Measurements from ENCODE around the gene ZNF778. TPM values are rescaled to one million over a fixed set of nuclear protein-coding genes. Genes with fewer than 3 reads are reported as not detected.
"Not testable (repeated sequence)": the region's sequence is repeated elsewhere in the genome, so short reads cannot be mapped to it uniquely, and the experiment has no call there.

Gene ZNF778
- polyA plus RNA-seq, 1 of the 3 experiments (the other 2 are of a cell fraction): 10.8 TPM

- peaks cover 10% of the 10 kb centered on the region; the same call in 1 of the 2 replicates for H4K20me1 ChIP-seq (ENCODE audit: insufficient read depth)
- no peak overlapping the region for H3K4me2 ChIP-seq
- H3K79me2 ChIP-seq (ENCODE audit: insufficient read depth): no peaks in the 10 kb centered on the region
- no peaks in the 10 kb centered on the region for H3K4me1 ChIP-seq (ENCODE audit: control insufficient read depth in 1 of 2, insufficient read depth in 2 of 2, low read depth in 1 of 2, low read length in 1 of 2)
- POLR2A ChIA-PET: no interaction called here
- DNase-seq: no peak
- H3K27ac ChIP-seq (ENCODE audit: low read depth in 2 of 2, low read length in 1 of 2): no peak overlapping the region
- no peaks in the 10 kb centered on the region for H3K9me3 ChIP-seq
- H2AFZ ChIP-seq (ENCODE audit: low read depth): no peak overlapping the region
- peaks cover 19% of the 10 kb centered on the region for H3F3A ChIP-seq (replicated peaks; ENCODE audit: insufficient read depth)
- H3K4me3 ChIP-seq (ENCODE audit: low read depth in 2 of 2, low read length in 1 of 2): no peak overlapping the region
- 27% methylated on average over 22 of the region's 48 CpGs for WGBS (ENCODE audit: low lambda C conversion rate)
- CTCF ChIA-PET: interaction anchor here (0.6 to 1.7 kb wide), 6 partner anchors 16 to 430 kb away, joined by 3 to 4 read pairs (median 3); partner anchors contain the start of genes GALNS and TRAPPC2L
- no peak overlapping the region for H3K9ac ChIP-seq
- H3K36me3 ChIP-seq (replicated peaks in 1 of 2; ENCODE audit: control insufficient read depth in 1 of 2, insufficient read depth in 2 of 2, low read length in 1 of 2): no peaks in the 10 kb centered on the region
- H3K27me3 ChIP-seq (ENCODE audit: insufficient read depth): peaks cover 53% of the 10 kb centered on the region
- TF ChIP-seq NRF1 (IDR thresholded peaks at IDR 0.05; ENCODE audit: low read depth, low read length) (no peak), MEF2A (IDR thresholded peaks at IDR 0.05; ENCODE audit: borderline replicate concordance, low read depth) (no peak), POLR2AphosphoS5 (IDR thresholded peaks at IDR 0.05; ENCODE audit: low read depth, low read length) (no peak)
- no peaks in the 10 kb centered on the region for H3K9me2 ChIP-seq
These were observed 32.3 kb upstream of the ZNF778 start for GRCh38 chr16:89184933-89185794.

GRCh38 chr16:89185887-89186592 lies 31.5 kb upstream of the ZNF778 start:
- H3K4me2 ChIP-seq; H2AFZ ChIP-seq (ENCODE audit: low read depth); H3K9me2 ChIP-seq; H3K4me3 ChIP-seq (ENCODE audit: low read depth in 2 of 2, low read length in 1 of 2); POLR2A ChIA-PET; H3K79me2 ChIP-seq (ENCODE audit: insufficient read depth); DNase-seq; H3K36me3 ChIP-seq (replicated peaks in 1 of 2; ENCODE audit: control insufficient read depth in 1 of 2, insufficient read depth in 2 of 2, low read length in 1 of 2); H3K27ac ChIP-seq (ENCODE audit: low read depth in 2 of 2, low read length in 1 of 2); H3K9me3 ChIP-seq; H3K9ac ChIP-seq; H3K4me1 ChIP-seq (ENCODE audit: control insufficient read depth in 1 of 2, insufficient read depth in 2 of 2, low read depth in 1 of 2, low read length in 1 of 2): not testable (repeated sequence)
- 49% methylated on average over 16 of the region's 30 CpGs for WGBS (ENCODE audit: low lambda C conversion rate)
- Histone ChIP-seq H3K27me3 (ENCODE audit: insufficient read depth) (peaks cover 46% of the 10 kb centered on the region), H4K20me1 (ENCODE audit: insufficient read depth) (peaks cover 10% of the 10 kb centered on the region; the same call in 1 of the 2 replicates), H3F3A (replicated peaks; ENCODE audit: insufficient read depth) (peaks cover 23% of the 10 kb centered on the region)
- CTCF ChIA-PET: interaction anchor here (1.4 kb wide), 1 partner anchor 19 kb away, joined by 3 read pairs; no protein-coding TSS in a partner anchor

GRCh38 chr16:89186593-89187031 lies 30.9 kb upstream of the ZNF778 start:
- POLR2A ChIA-PET; H3K79me2 ChIP-seq (ENCODE audit: insufficient read depth); CTCF ChIA-PET: not testable (repeated sequence)

More at GRCh38 chr16:89186593-89187031, 30.9 kb upstream of the ZNF778 start:
- H3K9me2 ChIP-seq; H3K27ac ChIP-seq (ENCODE audit: low read depth in 2 of 2, low read length in 1 of 2); H3K4me2 ChIP-seq; DNase-seq; H3K36me3 ChIP-seq (replicated peaks in 1 of 2; ENCODE audit: control insufficient read depth in 1 of 2, insufficient read depth in 2 of 2, low read length in 1 of 2); H3K9me3 ChIP-seq; H3K4me3 ChIP-seq (ENCODE audit: low read depth in 2 of 2, low read length in 1 of 2); H3K9ac ChIP-seq; H3K4me1 ChIP-seq (ENCODE audit: control insufficient read depth in 1 of 2, insufficient read depth in 2 of 2, low read depth in 1 of 2, low read length in 1 of 2); H2AFZ ChIP-seq (ENCODE audit: low read depth): not testable (repeated sequence)
- WGBS (ENCODE audit: low lambda C conversion rate): 68% methylated on average over 15 of the region's 20 CpGs
- H3F3A ChIP-seq (replicated peaks; ENCODE audit: insufficient read depth): peaks cover 23% of the 10 kb centered on the region
- H3K27me3 ChIP-seq (ENCODE audit: insufficient read depth): peaks cover 40% of the 10 kb centered on the region
- H4K20me1 ChIP-seq (ENCODE audit: insufficient read depth): peaks cover 10% of the 10 kb centered on the region; the same call in 1 of the 2 replicates
